ENCODE data around the gene SMIM44. TPM values are rescaled to one million over a fixed set of nuclear protein-coding genes. Genes with fewer than 3 reads are reported as not detected.

SMIM44 gene
- total RNA-seq (not detected), polyA plus RNA-seq (ENCODE audit: insufficient read depth, low read depth, low replicate concordance) (not detected)
- long read RNA-seq, donor 1: 0 reads
- long read RNA-seq, donor 2: 0 reads
- long read RNA-seq, donor 3: 0 reads
- long read RNA-seq, donor 4: 0 reads
- long read RNA-seq, donor 5: 0 reads
- long read RNA-seq, donor 6: 0 reads
- long read RNA-seq, donor 7: 0 reads
- long read RNA-seq, donor 8: 0 reads
- long read RNA-seq, donor 9: 0 reads
- long read RNA-seq, donor 10: 0 reads

DNA sequence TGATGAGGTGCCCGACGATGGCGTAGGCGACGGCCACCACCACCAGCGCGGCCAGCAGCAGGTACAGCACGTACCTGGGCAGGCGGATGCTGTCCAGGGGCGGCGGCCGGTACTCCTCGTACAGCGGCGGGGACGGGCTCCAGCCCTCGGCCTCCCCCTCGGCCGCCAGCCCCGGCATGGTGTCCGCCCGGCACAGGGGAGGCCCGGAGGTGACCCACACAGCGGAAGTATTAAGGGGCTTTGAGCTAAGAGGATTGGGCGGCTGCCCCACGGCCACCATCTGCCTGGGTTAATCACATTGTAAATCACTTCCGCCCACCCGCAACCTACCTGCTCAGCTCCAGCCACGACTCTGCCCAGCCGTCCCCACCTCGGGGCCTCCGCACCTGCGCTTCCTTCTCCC is at the start of gene SMIM44:
Gene SMIM44, minus strand, starts transcription at position 216 of the 403 bp plus-strand sequence. Its CDS starts 38 bp downstream, at position 178.
- Histone ChIP-seq H3K36me3 (ENCODE audit: control insufficient read depth in 2 of 3, insufficient read depth in 3 of 3, low read length in 3 of 3) (peaks cover 0 to under 1% (median 0%) of the 10 kb centered on the region in 3 donors), H3K9ac (ENCODE audit: low read length in 3 of 3) (peak within 1 kb of the TSS in 1 of 3 donors; percentile 51), H3K4me1 (ENCODE audit: control insufficient read depth in 2 of 3, insufficient read depth in 2 of 3, low read depth in 1 of 3, low read length in 3 of 3) (peaks cover 0 to 10% (median 0%) of the 10 kb centered on the region in 3 donors), H3K9me3 (ENCODE audit: control insufficient read depth in 2 of 3, insufficient read depth in 1 of 3, low read length in 3 of 3) (no peaks in the 10 kb centered on the region), H3K27ac (ENCODE audit: low read depth in 2 of 2, low read length in 2 of 2) (no peak within 1 kb of the TSS), H3K4me3 (ENCODE audit: low read length in 3 of 3) (no peak within 1 kb of the TSS), H3K27me3 (ENCODE audit: control insufficient read depth, insufficient read depth, low read length) (no peaks in the 10 kb centered on the region)
- DNase-seq (no peak), FAIRE-seq (no peak)
- TF ChIP-seq, protein P1, sequence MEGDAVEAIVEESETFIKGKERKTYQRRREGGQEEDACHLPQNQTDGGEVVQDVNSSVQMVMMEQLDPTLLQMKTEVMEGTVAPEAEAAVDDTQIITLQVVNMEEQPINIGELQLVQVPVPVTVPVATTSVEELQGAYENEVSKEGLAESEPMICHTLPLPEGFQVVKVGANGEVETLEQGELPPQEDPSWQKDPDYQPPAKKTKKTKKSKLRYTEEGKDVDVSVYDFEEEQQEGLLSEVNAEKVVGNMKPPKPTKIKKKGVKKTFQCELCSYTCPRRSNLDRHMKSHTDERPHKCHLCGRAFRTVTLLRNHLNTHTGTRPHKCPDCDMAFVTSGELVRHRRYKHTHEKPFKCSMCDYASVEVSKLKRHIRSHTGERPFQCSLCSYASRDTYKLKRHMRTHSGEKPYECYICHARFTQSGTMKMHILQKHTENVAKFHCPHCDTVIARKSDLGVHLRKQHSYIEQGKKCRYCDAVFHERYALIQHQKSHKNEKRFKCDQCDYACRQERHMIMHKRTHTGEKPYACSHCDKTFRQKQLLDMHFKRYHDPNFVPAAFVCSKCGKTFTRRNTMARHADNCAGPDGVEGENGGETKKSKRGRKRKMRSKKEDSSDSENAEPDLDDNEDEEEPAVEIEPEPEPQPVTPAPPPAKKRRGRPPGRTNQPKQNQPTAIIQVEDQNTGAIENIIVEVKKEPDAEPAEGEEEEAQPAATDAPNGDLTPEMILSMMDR (IDR thresholded peaks at IDR 0.05; ENCODE audit: borderline replicate concordance, extremely low read depth, insufficient read depth): no peak
- intact Hi-C loops (cut with DNase I): no loop called here

DNA sequence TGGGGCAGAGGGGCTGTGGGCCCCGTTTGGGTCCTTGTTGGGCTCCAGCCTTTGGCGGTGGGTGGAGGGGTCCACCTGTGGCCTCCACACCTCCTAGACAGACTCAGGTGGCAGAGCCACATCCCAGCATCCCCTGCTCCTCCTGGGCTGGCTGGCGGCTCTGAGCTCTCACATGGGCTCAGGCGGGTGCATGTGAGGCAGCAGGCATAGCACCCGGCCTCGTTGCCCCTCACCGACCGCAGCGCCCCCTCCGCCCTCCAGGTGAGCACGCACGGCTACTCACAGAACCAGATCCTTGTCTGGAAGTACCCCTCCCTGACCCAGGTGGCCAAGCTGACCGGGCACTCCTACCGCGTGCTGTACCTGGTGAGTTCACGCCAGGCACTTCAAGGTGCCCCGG is 49.8 kb upstream of the SMIM44 start:
- no peaks in the 10 kb centered on the region for H3K4me1 ChIP-seq (ENCODE audit: control insufficient read depth in 2 of 3, insufficient read depth in 2 of 3, low read depth in 1 of 3, low read length in 3 of 3)
- FAIRE-seq: no peak
- intact Hi-C loops (cut with DNase I): no loop called here
- no peaks in the 10 kb centered on the region for H3K27me3 ChIP-seq (ENCODE audit: control insufficient read depth, insufficient read depth, low read length)
- no peak overlapping the region for H3K4me3 ChIP-seq (ENCODE audit: low read length in 3 of 3)
- no peak overlapping the region for H3K9ac ChIP-seq (ENCODE audit: low read length in 3 of 3)
- TF ChIP-seq, protein P1 (IDR thresholded peaks at IDR 0.05; ENCODE audit: borderline replicate concordance, extremely low read depth, insufficient read depth): no peak
- DNase-seq: no peak
- H3K36me3 ChIP-seq (ENCODE audit: control insufficient read depth in 2 of 3, insufficient read depth in 3 of 3, low read length in 3 of 3): peaks cover 0 to 13% (median 10%) of the 10 kb centered on the region in 3 donors
- no peaks in the 10 kb centered on the region for H3K9me3 ChIP-seq (ENCODE audit: control insufficient read depth in 2 of 3, insufficient read depth in 1 of 3, low read length in 3 of 3)
- H3K27ac ChIP-seq (ENCODE audit: low read depth in 2 of 2, low read length in 2 of 2): no peak overlapping the region

DNA sequence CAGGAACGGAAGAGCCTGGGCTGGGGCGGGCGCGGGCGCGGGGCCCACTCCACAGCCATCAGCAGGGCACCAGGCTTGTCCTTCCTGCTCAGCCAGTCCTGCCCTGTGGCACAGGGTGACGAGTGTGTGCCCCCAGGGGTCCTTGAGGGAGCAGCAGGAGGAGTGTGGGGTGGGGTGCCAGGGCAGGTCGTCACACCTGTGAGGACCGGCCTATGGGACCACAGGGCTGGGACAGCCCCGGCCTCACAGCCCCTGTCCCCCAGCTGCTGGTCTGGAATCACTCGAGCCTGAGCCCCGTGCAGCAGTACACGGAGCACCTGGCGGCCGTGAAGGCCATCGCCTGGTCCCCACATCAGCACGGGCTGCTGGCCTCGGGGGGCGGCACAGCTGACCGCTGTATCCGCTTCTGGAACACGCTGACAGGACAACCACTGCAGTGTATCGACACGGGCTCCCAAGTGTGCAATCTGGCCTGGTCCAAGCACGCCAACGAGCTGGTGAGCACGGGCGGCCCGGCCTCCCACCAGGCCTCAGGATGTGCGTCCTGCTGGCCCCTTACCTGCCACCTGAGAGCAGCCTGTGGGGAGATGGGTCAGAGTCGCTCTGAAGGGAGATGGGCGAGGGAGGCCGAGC is 49.0 kb upstream of the SMIM44 start:
- FAIRE-seq: no peak
- Histone ChIP-seq H3K9ac (ENCODE audit: low read length in 3 of 3) (no peak overlapping the region), H3K27ac (ENCODE audit: low read depth in 2 of 2, low read length in 2 of 2) (no peak overlapping the region), H3K27me3 (ENCODE audit: control insufficient read depth, insufficient read depth, low read length) (no peaks in the 10 kb centered on the region), H3K4me1 (ENCODE audit: control insufficient read depth in 2 of 3, insufficient read depth in 2 of 3, low read depth in 1 of 3, low read length in 3 of 3) (no peaks in the 10 kb centered on the region), H3K4me3 (ENCODE audit: low read length in 3 of 3) (no peak overlapping the region), H3K36me3 (ENCODE audit: control insufficient read depth in 2 of 3, insufficient read depth in 3 of 3, low read length in 3 of 3) (peaks cover 0 to 16% (median 13%) of the 10 kb centered on the region in 3 donors), H3K9me3 (ENCODE audit: control insufficient read depth in 2 of 3, insufficient read depth in 1 of 3, low read length in 3 of 3) (no peaks in the 10 kb centered on the region)
- no peak for DNase-seq
- intact Hi-C loops (cut with DNase I): no loop called here
- TF ChIP-seq, protein P1 (IDR thresholded peaks at IDR 0.05; ENCODE audit: borderline replicate concordance, extremely low read depth, insufficient read depth): no peak

All from kidney (tissue), 22 donors.